Central memory CD4-positive, alpha-beta T cell (primary cell): Measurements from ENCODE around the gene PHKB.
A peak's percentile ranks its signal among the peaks of the same experiment; 100 is the strongest.

ENCODE experiments used
- DNase-seq: peaks from one replicate; pipeline ENCODE4 v3.0.0; 2022

The PHKB gene

DNA sequence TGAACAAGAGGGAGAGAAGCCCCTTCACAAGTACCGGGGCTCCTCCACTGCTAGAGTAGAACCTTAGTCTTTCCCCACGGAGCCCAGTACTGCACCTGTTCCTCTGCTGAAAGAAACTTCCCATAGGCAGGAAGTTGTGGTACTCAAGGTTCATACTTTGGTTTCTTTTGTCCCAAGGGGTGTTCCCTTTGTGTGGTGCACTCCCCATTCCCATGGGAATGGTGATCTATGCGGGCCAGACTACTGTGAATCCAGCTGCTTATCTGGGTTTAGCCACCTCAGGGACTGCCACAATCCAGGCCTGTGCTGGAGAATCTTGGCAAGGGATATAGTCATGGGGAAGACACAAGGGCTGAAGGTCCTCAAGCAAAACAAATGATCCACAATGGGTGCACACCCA is 110.6 kb downstream of the PHKB start:
- DNase-seq, result no peak

DNA sequence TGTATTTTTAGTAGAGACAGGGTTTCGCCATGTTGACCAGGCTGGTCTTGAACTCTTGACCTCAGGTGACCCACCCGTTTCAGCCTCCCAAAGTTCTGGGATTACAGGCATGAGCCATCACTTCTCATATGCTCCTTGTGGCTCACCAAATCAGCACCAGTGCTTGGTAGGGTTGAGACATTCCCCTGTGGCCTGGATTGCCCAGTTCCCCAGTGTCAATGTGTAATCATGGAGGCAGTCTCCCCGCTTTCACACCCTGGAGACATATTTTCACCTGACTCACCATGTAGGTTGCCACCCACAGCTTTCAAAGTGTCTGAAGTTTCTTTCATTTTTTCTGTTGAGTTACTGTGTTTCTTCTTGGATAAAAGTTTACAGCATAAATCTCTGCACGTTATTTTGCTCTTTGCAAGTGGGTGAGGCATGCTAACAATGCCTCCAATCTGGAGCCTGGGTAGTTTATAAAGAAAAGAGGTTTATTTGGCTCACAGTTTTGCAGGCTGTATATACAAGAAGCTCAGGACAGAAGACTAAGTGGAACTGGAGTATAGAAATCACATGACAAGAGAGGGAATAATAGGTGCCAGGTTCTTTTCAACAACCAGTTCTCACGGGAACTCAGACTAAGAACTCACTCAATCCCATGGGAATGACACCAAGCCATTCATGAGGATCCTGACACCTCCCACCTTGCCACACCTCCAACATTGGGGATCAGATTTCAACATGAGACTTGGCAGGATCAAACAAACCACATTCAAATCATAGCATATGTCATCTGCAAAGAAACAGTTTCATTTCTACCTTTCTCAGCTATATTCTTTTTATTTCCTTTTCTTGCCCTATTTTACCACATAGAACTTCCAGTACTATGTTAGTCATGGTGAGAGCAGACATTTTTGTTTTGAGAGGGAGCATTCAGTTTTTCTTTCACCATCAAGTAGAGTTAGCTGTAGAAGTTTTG is 113.2 kb downstream of the PHKB start:
- DNase-seq, result peak; percentile 19

DNA sequence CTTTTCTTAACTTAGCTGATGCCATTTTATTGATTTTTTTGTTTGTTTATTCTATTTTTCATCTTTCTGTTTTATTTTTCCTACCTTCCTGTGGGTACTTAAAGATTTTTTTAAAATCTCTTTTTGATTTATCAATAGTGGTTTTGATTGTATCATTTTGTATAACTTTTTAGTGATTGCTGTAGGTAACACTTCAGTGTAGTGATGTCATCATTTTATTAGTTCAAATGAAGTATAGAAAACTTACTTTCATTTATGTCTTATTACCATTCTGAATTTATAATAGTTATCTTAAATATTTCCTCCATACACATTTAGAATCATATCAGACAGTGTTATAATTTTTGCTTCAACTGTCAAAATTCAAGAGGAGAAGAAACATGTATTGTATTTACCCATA is 115.9 kb downstream of the PHKB start:
- DNase-seq, result no peak

DNA sequence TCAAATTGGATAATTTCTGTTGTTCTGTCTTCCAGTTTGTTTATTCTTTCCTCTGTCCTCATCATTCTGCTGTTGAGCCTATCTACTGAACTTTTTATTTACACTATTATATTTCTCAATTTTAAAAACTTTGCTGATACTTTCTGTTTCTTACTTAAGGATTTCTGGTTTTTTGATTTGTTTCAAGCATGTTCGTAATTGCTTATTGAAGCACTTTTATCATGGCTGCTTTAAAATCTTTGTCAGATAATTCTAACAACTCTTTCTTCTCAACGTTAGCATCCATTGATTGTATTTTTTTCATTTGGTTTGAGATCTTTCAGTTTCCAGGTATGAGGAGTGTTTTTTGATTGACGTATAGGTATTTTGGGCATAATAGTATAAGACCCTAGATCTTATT is 116.9 kb downstream of the PHKB start:
- no peak for DNase-seq

DNA sequence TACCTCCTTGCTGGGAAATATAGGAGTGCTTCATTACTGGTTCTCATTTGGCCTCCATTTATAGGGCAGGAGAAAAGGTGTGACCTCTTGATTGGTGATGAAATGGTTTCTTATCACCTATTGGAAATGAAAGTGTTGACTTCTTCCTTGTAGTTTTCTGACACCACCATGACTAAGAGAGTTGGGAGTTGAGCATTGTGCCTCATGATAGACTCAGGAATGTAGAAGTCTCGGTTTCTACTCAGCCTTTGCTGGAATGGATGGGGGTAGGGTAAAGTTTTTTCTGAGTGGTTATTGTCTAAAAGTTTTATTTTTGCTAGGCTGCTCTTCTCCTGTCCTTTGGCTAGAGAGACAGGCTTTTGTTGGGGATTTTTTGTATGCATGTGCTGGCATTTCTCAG is 117.4 kb downstream of the PHKB start:
- no peak for DNase-seq

DNA sequence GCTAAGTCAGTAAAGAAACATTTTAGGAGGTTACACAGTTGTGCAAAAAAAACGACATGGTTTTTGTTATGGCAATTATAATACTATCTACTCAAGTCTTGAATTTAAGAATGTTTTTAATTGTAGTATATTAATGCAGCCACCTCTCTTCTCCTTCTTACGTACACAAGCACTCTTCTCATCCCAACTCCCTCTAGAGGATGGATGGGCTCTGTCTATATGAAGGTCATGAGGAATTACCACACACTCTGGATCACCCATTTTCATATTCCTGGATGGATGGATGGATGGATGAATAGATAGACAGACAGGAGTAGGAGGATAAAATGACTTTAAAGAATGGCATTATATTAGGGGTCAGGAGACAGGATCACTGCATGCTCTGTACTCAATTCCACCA is 120.0 kb downstream of the PHKB start:
- DNase-seq, result no peak

DNA sequence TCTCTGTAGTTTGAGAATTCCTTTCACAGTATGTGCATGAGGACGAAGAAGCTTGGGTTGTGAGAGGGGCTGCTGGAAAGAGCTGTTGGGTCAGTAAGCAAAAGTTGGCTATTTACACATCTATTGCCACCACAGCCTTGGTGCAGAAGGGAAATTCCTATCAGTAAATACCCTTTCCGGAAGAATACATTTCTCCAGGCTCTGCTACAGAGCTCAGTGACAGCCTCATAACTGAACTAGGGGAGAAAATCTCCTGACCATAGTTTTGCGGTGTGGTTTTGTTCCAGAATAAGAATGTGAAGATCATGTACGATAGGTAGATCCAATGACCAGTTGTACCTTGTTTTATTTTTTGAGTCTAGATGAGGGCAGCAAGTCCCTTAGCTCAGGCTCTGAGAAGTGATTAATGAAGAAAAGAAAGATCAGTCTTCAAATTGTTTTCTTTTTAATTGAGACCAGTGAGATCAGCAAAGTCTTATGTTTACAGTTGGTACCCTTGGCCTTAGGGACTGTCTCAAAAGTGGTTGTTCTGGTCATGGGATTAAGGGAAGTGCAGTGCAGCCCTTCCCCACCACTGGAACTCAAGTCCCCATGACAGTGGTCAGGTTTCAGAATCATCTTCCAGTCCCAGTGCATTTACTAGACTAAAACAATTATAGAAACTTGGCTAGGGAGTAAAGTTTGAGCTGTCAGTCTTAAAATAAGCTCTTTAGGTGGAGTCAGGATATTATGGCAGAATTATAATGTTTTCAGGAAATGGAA is 123.5 kb downstream of the PHKB start:
- DNase-seq, result no peak

DNA sequence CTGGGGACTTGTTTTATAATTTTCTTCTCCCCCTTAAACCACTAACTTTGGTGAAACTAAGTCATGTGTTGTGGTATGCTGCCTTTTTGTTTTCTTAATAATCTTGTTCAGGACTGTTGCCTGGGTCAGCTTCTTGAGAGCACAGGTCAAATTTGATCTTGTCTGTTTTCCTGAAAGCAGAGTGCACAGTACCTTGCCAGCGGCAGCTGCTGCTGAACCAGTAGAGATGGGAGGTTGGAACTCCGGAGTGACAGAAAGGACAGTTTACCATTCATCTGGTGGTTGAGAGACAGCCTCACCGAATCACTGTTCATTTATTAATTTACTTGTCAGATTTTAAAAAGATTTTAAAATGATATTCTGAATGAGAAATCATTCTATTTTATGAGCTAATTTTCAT is 125.0 kb downstream of the PHKB start:
- DNase-seq, result no peak

DNA sequence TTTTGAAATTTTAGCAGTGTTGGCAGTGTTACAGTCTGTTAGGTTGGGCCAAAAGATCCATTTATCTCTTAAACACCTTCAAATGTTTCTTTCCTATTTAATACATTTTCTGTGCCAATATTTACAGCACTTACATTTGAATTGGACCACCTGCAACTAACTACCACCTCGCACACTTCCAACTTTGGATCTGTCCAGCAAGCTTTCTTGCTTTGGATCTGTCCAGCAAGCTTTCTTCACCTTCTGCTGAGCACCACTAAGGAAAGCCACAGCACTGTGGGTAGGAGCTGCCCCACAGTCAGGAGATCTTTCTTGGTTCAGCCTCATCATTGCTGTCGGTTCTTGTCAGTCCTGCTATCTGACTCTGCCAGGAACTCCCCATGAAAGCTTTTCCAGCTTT is 129.3 kb downstream of the PHKB start:
- no peak for DNase-seq

DNA sequence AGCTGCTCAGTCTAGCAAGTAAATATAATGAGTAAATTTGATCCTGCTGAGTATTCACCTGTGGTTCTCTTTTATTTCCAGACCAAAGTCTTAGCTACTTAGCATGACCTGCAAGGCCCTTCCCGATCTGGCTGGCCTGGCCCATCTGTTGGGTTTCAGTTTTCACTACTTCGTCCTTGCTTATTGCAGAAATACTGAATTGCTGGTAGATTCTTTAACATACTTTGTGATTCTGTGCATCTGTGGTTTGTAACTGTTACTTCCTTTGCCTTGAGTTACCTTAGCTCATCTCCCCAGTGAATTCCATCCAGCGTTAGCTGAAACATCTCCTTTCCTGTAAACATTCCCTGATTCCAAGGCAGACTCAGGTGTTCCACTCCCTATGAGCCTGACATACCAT is 131.1 kb downstream of the PHKB start:
- no peak for DNase-seq

DNA sequence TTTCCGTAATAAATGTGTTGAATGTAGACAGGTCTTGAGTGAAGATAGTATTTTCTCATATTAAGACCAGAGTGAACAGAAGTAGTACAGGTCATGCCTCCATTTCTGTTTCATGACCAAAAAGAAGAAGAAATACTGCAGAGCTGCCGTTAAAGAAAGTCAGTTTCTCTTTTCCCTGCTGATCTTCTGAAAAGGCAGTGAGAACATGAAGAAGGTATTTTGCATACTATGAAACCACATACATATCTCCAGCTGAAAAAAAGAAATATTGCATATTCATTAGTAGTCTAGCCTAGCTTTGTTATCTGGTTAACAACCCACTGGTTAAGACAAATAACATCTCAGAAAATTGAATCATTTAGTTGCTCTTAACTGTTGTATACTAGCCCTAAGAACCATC is 138.4 kb downstream of the PHKB start:
- DNase-seq, result no peak

DNA sequence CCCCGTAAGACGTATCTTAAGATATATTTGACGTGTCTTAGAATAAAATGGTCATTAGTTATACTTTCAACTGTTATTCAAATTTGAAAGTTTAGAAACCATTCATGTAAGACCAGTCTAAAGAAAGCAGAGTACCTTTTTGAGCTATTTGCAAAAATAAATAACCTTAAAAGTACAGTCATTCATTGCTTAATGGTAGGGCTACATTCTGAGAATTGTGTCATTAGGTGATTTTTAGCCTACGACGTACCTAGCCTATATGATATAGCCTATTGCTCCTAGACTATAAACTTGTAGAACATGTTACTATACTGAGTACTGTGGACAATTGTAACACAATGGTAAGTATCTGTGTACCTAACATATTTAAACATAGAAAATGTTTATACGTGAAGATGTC is 139.2 kb downstream of the PHKB start:
- no peak for DNase-seq

DNA sequence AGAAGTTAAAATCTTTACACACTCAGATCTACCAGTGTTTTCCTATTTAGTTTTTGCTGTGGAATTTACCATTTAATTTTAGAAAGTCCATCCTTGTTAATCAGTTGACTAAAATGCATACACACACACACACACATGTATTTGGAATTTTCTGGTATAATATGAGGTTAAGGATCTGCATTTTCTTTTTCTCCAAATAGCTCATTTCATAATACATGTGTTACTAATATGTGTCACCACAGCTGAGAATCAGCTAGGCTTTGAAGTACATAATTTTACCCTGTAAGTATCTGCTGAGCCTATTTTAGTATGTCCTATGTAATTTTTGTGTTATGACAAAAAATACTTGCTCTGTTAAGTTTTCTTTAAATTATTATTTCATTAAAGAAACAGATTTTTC is 143.2 kb downstream of the PHKB start:
- no peak for DNase-seq

DNA sequence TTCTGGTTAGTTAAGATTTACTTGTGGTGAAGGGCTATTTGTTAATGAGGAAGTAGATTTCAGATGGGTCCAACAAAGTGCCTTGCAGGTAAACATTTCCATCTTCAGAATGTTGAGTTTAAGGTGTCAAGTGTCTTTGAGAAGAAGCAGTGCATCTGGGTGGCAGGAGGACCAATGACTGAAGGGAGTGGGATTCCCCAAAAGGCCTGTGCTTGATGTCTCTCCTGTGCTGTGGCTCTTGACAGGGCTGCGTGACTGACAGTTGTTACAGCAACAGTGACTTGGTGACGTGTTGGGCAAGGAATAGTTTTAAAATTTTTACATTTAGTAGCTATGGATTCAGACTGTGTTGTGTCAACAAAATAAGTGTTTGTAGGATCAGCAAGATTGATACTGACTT is 149.9 kb downstream of the PHKB start:
- no peak for DNase-seq

DNA sequence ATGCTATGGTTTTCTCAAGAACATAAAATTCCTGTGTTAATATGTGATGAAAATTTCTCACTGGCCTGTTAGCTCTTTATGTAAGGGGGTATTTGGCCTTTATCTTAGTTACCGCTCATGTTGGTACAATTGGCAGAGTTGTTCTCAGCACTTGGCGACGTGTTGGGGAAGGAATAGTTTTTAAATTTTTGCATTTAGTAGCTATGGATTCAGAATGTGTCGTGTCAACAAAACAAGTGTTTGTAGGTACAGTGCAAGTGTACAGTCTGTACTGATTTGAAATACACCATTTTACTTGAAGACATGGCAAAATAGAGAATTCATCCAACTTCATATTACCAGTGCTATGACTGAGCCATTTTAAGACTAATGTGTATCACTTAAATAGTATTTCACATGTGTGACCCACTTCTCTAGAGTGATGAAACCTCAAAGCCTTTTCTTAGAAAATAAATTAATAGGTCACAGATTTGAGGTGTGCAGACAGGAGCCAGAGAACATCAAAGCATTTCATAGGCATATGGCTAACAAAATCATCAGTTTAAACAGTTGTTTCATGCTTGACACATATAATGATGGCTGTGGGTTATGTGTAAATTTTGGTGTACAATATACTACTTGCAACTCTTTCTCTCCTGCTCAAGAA is 150.8 kb downstream of the PHKB start:
- DNase-seq, result no peak

DNA sequence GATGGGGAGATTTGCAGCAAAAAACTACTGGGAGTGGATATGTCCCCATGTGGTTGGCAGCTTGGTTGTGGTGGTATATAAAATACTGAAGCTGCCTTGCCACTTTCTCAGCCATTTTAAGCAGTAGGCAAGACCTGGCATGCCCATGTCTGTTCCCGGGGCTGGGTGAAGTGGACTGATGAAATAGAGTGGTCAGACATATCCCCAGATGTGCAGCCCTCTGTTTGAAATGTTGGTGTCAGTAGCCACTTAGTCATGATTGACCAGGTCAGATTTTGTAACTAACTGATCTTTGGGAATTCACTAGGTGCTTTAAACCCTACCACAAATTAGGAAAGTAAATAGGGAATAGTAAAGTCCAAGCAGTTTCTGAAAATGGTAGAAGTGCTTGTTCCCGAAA is 151.6 kb downstream of the PHKB start:
- no peak for DNase-seq

DNA sequence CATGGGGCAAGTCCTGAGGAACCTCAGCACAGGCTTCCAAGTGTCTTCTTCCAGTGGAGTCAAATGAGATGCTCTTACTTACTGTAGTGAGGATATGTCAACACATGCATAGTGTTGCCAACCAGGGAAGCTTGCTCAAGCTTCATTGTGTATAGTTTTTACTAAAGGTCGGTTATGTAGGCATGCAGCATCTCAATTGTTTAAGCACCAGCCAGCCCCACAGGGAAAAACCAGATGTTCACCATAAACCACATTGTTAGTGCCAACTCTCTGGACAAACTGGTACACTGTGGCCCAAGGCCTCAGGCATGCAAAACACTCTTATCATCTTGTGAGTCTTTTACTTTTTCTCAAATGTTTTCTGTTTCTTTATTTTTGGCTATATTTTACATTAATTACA is 152.1 kb downstream of the PHKB start:
- no peak for DNase-seq

DNA sequence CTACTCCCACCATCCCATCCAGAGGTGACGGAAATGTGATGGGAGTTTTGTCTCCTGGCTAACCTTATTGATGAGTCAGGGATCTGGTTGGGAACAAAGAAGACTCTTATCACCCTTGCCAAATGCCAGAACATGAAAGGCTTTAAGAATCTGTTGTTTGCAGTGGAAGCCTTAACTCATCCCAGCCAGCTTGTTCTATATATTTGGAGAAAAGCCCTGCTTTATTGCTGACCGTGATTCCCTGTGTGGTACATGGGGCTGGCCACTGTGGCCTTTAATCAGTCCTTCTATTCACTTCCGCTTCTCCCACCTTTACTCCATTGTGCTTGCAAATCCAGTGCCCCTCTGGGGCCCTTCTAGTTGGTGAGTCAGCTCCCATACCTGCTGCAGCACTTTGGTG is 156.6 kb downstream of the PHKB start:
- no peak for DNase-seq

DNA sequence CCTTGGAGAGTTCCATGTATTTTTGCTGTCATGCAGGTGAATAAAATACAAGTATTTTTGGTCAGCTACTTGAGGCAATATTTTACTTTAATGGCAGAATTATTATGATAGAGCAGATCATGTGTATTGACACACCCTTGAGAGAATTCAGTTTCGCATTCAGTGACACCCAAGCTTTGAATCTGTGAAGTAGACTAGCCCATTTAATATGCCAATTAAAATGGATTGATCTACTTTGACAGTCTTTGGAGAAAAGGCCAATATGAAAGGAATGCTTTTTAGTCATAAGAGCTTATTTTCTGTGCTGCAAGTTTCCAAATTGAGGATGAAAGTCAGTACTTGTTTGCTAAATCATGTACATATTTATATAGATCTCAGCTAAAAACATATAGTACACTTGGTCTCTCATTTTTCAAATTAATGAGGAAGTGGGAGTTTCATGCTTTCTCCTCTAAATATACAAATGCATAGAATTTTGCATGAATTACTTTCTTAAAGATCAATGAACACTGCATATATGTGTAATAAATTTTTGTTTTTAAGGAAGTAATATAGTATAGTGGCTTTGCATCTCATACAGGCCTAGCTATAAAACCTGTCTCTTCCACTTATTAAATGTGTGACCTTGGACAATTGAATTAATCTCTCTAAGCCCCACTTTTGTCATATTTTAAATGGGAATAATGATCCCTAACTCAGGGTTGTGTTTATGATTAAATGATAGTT is 161.5 kb downstream of the PHKB start:
- no peak for DNase-seq

DNA sequence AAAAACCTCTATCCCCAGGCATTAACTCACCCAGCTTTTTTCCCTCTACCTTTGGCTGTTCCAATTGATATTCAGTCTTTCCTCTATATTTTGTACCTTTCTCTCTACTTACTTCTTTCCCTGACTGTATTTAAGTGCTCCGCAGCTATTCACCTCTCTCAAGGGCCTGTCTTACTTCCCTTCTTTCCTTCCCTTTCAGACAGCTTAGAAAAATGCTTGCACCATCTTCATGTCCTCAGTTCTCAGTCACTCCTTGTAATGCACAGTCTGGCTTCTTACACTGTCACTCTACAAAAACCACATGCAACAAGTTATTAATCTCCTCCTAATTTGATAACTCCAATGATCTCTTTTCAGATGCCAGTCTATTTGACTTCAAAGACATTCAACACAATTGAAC is 163.4 kb downstream of the PHKB start:
- no peak for DNase-seq

DNA sequence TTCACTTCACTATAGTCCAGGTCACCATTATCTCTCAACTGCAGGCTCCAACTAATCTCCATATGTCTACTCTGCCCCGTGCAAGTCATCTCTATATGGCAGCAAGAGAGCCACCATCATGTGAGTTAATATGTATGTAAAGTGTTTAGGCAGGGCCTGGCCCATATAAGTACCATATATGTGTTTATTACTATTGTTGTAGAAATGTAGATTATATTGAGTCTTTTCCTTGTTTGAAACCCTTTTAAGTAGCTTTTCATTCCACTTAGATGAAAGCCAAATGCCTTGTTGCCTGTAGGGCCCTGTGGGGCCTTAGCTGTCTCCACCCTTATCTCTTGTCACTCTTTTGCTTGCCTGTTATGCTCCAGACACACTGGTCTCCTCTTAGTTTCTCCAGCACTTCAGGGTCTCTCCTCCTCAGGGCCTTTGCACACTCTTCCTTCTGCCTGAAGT is 164.0 kb downstream of the PHKB start:
- DNase-seq, result no peak

DNA sequence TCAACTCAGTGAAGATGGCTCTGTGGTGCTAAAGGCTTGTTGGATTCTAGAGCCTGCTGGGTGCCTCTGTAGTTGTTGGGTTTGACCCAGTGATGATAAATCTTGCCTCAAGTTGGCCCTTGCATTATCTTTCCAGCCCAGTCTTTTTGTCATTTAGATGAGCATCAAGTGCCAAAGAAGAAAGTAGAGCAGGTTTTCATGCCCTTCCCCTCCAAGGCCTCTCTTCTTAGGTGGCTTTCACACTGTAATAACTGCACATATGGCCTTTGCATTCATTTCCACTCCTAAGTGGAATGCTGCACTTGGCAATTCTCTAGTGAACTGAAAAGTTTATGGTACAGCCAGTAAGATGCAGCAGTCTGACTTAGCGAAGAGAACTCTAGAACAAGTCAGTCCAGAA is 165.1 kb downstream of the PHKB start:
- DNase-seq, result no peak

DNA sequence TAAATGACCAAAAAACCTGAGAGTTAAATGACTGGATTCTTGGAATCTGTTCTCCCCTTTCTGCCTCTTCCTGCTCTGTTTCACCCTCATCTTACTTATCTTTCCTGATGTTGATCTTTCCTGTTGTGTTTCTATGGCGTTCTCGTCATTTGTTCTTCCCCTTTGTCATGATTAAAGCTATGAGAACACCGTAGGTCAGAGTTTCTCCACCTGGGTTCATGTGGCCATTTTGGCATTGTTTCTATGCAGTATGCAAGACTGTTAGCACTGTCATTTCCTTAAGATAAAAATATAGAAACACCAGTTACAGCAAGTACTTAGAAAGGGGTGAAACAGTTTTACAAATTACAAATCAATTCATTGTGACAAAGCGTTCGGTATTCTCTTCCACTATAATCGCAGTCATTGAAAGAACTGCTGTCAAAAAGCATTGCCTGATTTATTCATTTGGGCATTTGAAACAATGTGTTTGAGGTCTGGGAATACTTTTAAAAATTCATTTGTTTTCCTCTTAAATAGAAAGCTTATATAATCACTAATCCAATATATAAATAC is 166.0 kb downstream of the PHKB start:
- no peak for DNase-seq
